RPMI7951 (cell line): Measurements from ENCODE around the gene GKN1. TPM values are rescaled to one million over a fixed set of nuclear protein-coding genes. Genes with fewer than 3 reads are reported as not detected.
"Not testable (repeated sequence)": the region's sequence is repeated elsewhere in the genome, so short reads cannot be mapped to it uniquely, and the experiment has no call there.

ENCODE experiments used
- DNase-seq: peaks from one replicate; pipeline ENCODE4 v3.0.0-alpha.2; 2012; ENCODE audit warnings: low read depth
- total RNA-seq: library from RNA; depleted of rRNA; stranded (reverse); fragments of >200 nt; shearing (Covaris generic); gene quantifications from 2 replicates; pipeline ENCODE4 v1.2.3, GENCODE V29; 2014; rRNA removed

The GKN1 gene
- total RNA-seq, result not detected in 2 replicates

- no peak for DNase-seq
These were observed at the start of gene GKN1 for GRCh38 chr2:68974251-68974650. TSS of gene GKN1 (plus strand) at chr2:68974636. CDS start at chr2:68974678, 42 bp downstream.

GRCh38 chr2:68925295-68925896 lies 49.0 kb upstream of the GKN1 start:
- DNase-seq, result peak; percentile 54

- no peak for DNase-seq
These were observed 47.6 kb upstream of the GKN1 start for GRCh38 chr2:68926796-68927195.

- DNase-seq, result no peak
These were observed 43.2 kb upstream of the GKN1 start for GRCh38 chr2:68931149-68931711.

- no peak for DNase-seq
These were observed 42.6 kb upstream of the GKN1 start for GRCh38 chr2:68931799-68932198.

GRCh38 chr2:68932402-68932801 lies 42.0 kb upstream of the GKN1 start:
- DNase-seq, result no peak

GRCh38 chr2:68934021-68934420 lies 40.4 kb upstream of the GKN1 start:
- peak; percentile 53 for DNase-seq

- DNase-seq, result peak; percentile 10
These were observed 39.0 kb upstream of the GKN1 start for GRCh38 chr2:68935471-68935870.

- peak; percentile 78 for DNase-seq
These were observed 38.0 kb upstream of the GKN1 start for GRCh38 chr2:68936427-68936826.

GRCh38 chr2:68936889-68937288 lies 37.5 kb upstream of the GKN1 start:
- peak; percentile 56 for DNase-seq

GRCh38 chr2:68937346-68938055 lies 36.9 kb upstream of the GKN1 start:
- peak; percentile 9 for DNase-seq

GRCh38 chr2:68938938-68939337 lies 35.5 kb upstream of the GKN1 start:
- DNase-seq, result no peak

- no peak for DNase-seq
These were observed 34.5 kb upstream of the GKN1 start for GRCh38 chr2:68939962-68940361.

- DNase-seq, result no peak
These were observed 34.1 kb upstream of the GKN1 start for GRCh38 chr2:68940369-68940768.

GRCh38 chr2:68942827-68943226 lies 31.6 kb upstream of the GKN1 start:
- no peak for DNase-seq

- DNase-seq, result peak; percentile 67
These were observed 30.6 kb upstream of the GKN1 start for GRCh38 chr2:68943581-68944568.

- no peak for DNase-seq
These were observed 28.3 kb upstream of the GKN1 start for GRCh38 chr2:68946117-68946516.

GRCh38 chr2:68948710-68949109 lies 25.7 kb upstream of the GKN1 start:
- no peak for DNase-seq

GRCh38 chr2:68951899-68952298 lies 22.5 kb upstream of the GKN1 start:
- no peak for DNase-seq

- DNase-seq, result no peak
These were observed 21.4 kb upstream of the GKN1 start, which contains the start of gene GKN2 for GRCh38 chr2:68952887-68953521. TSS of gene GKN2 (minus strand) at chr2:68952893. CDS start at chr2:68952861, 32 bp downstream.

- DNase-seq, result not testable (repeated sequence)
These were observed 19.0 kb upstream of the GKN1 start for GRCh38 chr2:68955432-68955831.
